ENCODE data around the gene PDGFB. TPM values are rescaled to one million over a fixed set of nuclear protein-coding genes. Genes with fewer than 3 reads are reported as not detected.

PDGFB gene
- total RNA-seq, 1 experiment from 2014 or later = 13.1 TPM

Other genes with a start within 250 kb of the PDGFB start
- gene APOBEC3C, start 230.7 kb downstream of the PDGFB start, total RNA-seq (2021; ENCODE audit: unreplicated experiment) = 40.2 TPM
- gene APOBEC3D, start 223.9 kb downstream of the PDGFB start, total RNA-seq (2021; ENCODE audit: unreplicated experiment) = 3.3 TPM
- 11.1 TPM for gene APOBEC3F, start 204.1 kb downstream of the PDGFB start, total RNA-seq (2021; ENCODE audit: unreplicated experiment)
- gene APOBEC3G, start 167.7 kb downstream of the PDGFB start, total RNA-seq (2021; ENCODE audit: unreplicated experiment) = 0.71 TPM
- gene APOBEC3H, start 147.7 kb downstream of the PDGFB start, total RNA-seq (2021; ENCODE audit: unreplicated experiment) = 1.8 TPM
- gene CBX7, start 92.3 kb downstream of the PDGFB start, total RNA-seq (2021; ENCODE audit: unreplicated experiment) = 20.1 TPM
- gene RPL3, start 74.6 kb upstream of the PDGFB start, total RNA-seq (2021; ENCODE audit: unreplicated experiment) = 2,966 TPM
- 20.7 TPM for gene SYNGR1, start 105.0 kb upstream of the PDGFB start, total RNA-seq (2021; ENCODE audit: unreplicated experiment)
- gene TAB1, start 154.8 kb upstream of the PDGFB start, total RNA-seq (2021; ENCODE audit: unreplicated experiment) = 25.4 TPM
- gene MGAT3, start 212.0 kb upstream of the PDGFB start, total RNA-seq (2021; ENCODE audit: unreplicated experiment) = 0.20 TPM

Data from HCT116 (cell line).